NB4 (cell line): Measurements from ENCODE around the gene MAP1B.

Experiments
- CTCF ChIP-seq: IDR thresholded peaks from one replicate; pipeline ENCODE4 v1.5.1; 2012; ENCODE audit warnings: low read depth, low read length
- MYC ChIP-seq: IDR thresholded peaks from 2 replicates; pipeline ENCODE4 v1.6.1; 2011; ENCODE audit warnings: low read depth, low read length
- POLR2A ChIP-seq: IDR thresholded peaks from 2 replicates; pipeline ENCODE4 v1.6.1; 2011; ENCODE audit warnings: mild to moderate bottlenecking; ENCODE audit not compliant: insufficient read length; ENCODE audit errors: extremely low read depth
- TF ChIP-seq, protein P1 (sequence below): IDR thresholded peaks from 2 replicates; pipeline ENCODE4 v1.6.1; 2011; ENCODE audit warnings: low read depth, low read length

- TF ChIP-seq POLR2A (no peak), MYC (no peak), CTCF (no peak)
- TF ChIP-seq, protein P1, sequence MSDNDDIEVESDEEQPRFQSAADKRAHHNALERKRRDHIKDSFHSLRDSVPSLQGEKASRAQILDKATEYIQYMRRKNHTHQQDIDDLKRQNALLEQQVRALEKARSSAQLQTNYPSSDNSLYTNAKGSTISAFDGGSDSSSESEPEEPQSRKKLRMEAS: no peak
These were observed 121.7 kb downstream of the MAP1B start for GRCh38 chr5:72228960-72229359.
